NCI-H2029 (cell line): Measurements from ENCODE around the gene MRGPRF.
"Not testable (repeated sequence)": the region's sequence is repeated elsewhere in the genome, so short reads cannot be mapped to it uniquely, and the experiment has no call there.

Experiments
- DNase-seq: peaks from one replicate; lab custom pipeline; 2025; lab: John Stamatoyannopoulos, UW

MRGPRF gene

DNA sequence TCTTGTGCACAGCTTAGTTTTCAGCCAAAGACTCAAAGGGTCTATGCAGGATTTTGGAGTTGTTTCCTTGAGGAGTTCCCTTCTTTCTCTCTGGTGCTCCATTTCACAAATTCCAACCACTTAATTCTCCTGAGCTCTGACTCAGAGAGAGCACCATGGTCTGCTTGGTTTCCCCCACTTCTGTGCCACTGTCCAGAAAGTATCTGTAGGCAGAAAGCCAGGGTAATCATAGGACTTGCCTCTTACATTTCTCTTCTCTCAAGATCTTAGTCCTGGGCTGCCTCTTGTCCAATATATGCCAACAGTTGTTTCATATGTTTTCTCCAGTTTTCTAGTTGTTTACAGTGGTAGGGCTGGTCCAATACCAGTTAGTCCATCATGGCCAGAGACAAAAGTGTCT, 25.8 kb downstream of the MRGPRF start:
- DNase-seq, result no peak

DNA sequence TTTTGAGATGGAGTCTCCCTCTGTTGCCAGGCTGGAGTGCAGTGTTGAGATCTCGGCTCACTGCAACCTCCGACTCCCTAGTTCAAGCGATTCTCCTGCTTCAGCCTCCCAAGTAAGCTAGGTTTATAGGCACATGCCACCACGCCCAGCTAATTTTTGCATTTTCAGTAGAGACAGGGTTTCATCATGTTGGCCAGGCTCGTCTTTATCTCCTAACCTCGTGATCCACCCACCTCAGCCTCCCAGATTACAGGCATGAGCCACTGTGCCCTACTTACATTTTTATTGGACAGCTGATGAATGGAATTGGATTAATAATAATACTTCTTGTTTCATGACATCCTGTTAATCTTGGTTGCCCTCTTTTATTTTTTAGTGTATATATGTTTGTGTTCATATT, 29.2 kb downstream of the MRGPRF start:
- DNase-seq, result no peak

DNA sequence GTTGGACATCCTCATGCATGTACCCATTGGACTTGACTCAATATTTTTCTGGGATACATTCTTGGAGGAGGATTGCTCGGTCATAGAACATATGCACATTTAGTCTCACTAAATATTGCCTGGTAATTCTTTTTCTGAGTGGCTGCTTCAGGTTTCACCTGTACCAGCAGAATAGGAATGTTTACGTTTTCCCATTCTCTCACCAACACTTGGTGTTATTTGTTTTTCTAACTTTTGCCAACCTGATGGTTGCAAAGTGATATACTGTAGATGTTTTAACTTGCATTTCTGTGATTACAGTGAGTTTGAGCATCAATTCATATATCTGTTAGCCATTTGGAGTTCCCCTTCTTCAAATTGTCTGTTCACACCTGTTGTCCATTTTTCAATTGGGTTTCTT, 30.9 kb downstream of the MRGPRF start:
- DNase-seq, result no peak

DNA sequence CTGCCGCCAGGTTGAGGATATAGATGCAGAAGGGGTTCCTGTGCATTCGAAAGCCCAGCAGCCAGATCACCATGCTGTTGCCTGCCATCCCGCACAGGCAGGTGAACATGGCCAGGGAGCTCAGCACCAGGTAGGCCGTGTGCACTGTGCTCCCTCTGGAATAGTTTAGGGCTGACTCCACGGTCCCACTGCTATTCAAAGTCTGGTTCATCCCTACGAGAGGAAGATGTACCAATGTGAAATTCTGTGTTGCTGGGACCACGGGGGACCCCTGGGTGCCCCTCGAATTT, 32.3 kb downstream of the MRGPRF start, which contains the start of gene MRGPRD:
TSS of gene MRGPRD (minus strand) at position 211 of the 290 bp plus-strand sequence. CDS start at position 211, 0 bp downstream.
- DNase-seq, result no peak

DNA sequence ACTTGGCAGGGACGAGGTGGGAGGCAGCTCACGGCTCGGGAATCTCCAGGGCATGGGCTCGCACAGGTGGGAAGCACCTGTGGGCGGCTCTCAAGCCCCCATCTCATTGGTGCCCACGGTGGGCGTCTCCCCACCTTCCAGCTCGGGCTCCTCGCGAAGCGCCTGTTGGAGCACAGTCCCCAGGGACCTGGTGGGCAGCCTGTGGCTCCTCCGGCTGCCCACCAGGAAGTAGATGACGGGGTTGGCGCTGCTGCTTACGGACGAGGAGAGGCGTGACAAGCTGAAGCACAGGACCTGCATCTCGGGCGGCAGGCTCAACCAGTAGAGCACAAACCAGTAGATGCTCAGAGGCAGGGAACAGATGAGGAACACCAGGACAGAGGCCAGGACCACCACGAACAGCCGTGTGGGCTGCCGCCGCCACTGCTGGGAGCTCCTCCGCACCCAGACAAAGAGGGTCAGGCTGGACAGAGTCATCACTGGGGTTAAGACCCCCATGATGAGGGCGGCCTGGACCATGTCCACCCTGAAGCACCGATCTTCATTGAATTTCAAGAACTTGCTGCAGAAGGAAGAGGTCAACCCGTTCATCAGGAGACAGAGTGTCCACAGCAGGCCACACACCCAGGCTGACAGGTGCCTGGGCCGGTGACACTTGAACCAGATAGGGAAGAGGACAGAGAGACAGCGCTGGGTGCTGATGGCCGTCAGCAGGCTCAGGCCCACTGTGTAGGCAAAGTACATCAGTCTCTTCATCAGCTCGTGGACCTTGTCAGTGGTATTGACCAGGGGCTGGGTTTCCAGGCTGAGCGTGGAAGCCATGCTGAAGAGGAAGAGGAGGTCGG, 32.9 kb downstream of the MRGPRF start:
- no peak for DNase-seq

DNA sequence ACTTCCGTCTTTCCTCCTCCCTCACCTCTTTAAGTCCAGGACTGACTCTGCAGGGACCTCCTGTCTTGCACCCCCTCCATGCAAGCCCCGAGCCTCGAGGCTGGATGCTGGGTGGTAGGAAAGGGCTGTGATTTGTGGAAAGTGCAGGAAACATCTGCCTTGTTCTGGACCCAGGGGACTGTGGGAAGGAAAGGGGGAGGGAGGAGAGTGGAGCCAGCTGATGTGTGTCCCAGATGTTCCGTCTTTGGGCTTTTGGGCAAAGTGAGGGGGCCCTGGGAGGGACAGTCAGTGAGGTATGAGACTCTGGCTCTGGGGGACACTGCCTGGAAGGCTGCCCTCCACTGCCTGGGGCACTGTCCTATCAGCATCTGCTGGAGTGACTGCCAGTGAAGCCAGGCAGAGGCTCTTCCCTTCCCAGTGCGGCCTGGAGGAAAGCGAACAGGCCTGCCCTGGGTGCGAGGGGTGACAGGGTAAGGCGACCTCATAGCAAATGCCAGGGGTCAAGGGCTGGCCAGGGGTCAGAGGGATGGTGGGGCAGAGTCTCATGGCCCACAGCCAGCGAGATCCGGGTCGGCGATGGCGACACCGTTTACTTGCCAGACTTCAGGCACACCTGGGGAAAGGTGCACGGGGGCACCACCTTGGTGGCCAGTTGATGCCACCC, 34.0 kb downstream of the MRGPRF start:
- DNase-seq, result no peak

DNA sequence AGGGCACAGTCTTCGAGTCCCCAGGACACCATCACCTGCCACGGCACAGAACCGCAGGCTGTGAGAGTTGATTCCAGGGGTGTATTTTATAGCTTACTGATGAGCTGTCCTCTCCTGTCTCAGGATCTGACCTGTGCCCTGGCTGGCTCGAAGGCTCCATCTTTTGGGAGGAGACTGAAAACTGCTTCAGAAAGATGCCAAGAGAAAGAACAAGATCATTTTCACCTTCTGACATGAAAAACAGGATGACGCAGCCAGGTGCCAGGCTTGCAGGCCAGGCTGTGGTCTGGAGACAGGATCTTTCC, 34.5 kb downstream of the MRGPRF start:
- no peak for DNase-seq

DNA sequence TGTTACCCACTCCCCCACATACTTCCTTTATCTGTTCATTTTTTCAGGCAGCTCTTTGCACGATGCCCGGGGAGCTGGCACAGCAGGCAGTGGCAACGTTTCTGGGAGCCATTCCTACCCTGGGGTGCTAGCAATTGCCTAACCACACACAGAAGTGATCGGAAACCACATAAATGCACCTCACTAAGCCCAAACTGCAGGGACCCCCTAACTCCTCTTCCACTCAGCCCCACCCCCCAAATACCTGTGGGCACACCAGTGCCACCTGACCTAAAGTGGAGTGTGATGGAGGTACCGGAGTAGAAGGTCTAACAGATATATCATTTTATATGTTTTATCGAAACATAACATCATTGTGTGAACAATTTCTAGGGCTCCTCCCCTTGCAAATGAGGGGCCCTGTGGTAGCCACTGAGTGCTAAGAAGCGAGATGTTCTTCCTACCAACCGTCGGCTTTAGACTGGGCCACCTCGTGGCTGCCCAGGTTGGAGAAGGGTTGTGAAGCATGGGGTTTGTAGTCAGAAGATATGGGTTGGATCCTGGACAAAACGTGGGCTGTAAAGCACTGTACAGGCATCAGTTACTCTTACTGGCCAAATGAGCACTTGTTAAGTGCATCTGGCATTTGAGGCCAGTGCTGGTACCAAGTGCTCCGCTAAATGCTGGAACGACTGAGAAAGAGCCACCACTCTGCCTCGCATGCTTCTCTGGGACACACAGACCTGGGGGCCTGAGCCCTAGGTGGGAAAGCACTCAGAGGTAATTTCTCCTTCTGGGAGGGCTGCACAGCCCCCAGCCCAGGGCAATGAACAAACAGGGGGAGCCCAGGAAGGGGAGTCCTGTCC, 35.0 kb downstream of the MRGPRF start:
- no peak for DNase-seq

DNA sequence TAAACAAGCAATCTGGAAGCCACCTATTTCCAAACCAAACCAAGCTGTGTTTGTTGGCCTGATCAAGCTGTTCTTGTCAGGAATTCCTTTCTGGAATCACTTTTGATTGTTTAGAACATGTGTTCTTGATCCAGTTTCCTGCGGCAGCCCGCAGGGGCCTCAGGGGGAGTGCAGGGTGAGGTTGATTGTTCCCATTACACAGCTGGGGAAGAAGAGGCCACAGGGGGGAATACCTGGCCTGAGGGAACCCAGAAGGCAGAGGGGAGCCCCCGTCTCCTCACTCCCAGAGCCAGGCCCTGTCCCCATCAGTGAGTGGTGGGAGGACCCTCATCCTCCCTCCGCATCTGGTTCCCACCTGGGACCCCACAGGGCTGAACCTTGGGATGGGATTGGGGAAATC, 36.5 kb downstream of the MRGPRF start:
- no peak for DNase-seq

DNA sequence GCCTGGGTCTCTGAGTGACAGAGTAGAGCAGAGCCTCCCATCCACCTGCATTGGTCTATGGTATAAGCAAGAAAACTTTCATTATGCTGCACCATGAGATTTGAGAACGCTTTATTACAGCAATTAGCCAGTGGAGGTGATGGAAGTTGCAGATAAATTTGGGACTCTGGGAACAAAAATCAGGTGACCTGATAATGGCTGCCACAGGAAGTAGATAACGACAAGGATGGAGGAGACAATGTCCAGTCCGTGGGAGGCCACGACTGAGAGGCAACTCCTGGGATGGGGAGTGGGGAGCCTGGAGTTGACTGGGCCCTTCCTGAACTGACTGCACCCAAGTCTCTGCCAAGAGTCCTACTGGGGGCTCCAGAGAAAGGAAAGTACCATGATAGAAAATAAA, 37.0 kb downstream of the MRGPRF start:
- DNase-seq, result no peak

DNA sequence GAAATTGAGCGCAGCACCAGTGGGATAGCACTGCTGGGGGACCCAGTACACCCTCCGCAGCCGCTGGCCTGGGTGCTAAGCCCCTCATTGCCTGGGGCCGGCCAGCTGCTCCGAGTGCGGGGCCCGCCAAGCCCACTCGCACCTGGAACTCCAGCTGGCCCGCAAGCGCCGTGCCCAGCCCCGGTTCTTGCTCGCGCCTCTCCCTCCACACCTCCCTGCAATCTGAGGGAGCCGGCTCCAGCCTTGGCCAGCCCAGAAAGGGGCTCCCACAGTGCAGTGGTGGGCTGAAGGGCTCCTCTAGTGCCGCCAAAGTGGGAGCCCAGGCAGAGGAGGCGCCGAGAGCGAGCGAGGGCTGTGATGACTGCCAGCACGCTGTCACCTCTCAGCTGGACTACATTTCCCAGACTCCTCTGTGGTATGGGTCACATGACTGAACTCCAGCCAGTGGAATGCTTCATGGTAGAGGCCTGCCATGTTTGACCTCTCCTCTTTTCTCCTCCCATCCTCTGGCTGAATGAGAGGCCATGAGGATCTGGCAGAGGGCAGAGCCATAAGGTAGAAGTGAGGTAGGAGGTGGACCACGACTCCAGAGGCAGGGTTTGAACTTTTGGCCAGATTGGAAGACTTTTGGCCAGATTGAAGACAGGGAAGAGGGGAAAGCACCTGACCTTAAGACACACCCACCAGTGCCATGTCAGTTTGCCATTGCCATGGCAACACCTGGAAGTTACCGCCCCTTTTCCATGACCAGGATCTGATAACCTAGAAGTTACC, 38.4 kb downstream of the MRGPRF start:
- DNase-seq, result no peak

DNA sequence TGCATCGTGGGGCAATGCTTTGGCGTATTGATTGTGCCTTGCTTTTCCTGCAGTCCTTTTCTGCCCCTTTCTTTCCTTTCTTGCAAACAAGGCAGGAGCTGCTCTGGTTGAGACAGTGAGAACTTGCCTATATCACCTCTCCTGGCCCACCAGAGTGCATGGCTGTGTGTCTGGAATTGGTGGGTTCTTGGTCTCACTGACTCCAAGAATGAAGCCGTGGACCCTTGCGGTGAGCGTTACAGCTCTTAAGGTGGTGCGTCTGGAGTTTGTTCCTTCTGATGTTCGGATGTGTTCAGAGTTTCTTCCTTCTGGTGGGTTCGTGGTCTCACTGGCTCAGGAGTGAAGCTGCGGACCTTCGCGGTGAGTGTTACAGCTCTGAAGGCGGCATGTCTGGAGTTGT, 39.3 kb downstream of the MRGPRF start:
- not testable (repeated sequence) for DNase-seq

DNA sequence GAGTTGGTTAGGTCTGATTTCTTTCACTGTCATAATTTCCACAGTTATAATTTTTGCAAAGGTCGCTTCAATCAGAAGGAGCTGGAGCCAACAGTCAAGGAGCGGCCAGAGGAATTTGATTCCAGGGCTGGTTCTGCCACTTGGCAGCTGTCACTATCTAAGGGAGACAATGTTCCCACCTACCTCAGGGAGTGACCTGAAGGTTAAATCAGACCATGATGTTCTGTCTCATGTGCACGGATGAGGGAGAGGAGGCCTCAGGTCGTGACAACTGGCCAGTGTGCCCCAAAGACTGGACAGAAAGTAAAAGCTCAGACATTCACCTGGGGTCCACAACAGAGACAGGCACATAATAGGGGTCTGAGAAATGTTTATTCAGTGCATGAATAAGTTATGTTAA, 39.8 kb downstream of the MRGPRF start:
- DNase-seq, result no peak

DNA sequence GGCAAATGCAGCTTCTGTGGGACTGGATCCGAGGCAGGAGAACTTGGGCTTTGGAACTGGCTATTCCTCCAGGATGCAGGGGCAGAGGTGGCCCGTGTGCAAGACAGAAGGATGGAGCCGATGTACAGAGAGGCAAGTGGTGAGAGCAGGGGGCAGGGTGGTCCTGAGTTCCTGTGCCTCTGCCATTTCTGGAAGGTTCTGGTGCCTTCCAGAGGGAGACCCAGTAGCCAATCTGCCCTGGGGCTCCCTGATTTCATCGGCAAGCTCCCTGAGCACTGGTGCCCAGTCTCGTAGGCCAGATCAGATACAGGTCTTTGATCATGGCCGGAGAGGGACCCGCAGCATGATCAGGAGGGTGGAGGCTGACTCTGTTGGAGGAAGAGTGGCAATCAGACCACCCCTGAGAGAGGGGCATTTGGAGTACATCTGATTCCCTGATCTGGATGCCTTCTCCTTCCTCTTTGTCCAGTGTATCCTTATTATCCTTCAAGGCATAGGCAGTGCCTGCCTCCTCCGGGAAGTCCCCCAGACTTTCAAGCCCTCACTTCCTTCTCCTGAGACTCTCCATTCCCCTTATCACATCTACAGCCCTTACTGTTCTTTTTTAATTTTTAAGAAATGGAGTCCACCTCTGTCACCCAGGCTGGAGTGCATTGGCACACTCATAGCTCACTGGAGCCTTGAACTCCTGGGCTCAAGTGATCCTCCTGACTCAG, 42.0 kb downstream of the MRGPRF start:
- DNase-seq, result no peak

DNA sequence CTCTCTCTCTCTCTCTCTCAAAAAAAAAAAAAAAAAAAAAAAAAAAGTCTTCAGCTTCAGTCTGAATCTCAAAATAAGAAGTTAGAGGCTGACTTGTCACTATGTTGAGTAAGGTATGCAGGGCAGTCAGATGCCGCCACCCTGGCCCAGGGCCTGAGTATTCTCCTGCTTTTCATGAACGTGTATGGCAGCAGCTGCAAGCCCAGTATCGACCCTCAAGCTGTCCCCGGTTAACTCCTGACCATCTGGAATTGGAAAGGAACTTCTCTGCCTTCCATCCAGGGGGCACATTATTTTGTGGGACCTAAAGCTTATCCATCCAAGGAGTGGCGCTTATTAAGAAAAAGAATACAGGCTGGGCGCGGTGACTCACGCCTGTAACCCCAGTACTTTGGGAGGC, 43.7 kb downstream of the MRGPRF start:
- no peak for DNase-seq

DNA sequence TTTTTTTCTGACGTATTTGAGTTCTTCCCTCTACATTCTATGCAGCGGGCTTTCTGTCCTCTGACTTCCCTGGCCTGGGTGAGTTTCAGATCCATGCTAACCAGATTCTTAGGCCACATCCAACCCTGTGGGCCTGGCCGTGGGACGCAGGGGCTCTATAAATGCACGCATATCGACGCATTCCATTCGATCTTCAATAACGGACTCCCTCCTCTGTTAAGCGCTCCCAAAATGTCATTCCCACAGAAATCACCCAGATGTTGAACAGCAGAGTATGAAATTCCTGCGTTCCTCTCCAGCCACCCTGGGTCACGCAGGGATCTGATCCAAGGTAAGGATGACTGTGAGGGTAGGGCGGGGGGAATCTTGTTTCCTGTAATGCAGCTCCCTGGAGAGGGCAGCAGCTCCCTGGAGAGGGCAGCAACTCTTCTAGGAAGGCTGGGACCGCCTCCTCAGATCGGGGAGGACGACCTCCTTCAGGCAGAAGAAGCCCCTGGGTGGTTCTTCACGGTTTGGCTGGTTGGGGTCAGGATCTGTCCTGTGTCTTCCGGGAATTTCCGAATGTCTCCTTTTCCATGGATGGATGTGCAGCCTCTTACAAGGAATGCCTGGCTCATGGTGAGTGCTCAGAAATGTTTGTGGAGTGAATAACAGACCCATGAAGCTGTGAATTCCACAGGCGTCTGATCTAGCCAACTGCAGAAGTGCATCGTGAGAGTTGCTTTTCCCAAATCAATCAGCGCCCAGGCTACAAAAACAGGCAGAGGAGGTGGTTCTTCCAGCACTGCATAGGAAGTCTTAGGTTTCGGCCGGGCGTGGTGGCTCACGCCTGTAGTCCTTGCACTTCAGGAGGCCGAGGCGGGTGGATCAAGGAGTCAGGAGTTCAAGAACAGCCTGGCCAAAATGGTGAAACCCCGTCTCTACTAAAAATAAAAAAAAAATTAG, 44.5 kb downstream of the MRGPRF start:
- DNase-seq, result no peak

DNA sequence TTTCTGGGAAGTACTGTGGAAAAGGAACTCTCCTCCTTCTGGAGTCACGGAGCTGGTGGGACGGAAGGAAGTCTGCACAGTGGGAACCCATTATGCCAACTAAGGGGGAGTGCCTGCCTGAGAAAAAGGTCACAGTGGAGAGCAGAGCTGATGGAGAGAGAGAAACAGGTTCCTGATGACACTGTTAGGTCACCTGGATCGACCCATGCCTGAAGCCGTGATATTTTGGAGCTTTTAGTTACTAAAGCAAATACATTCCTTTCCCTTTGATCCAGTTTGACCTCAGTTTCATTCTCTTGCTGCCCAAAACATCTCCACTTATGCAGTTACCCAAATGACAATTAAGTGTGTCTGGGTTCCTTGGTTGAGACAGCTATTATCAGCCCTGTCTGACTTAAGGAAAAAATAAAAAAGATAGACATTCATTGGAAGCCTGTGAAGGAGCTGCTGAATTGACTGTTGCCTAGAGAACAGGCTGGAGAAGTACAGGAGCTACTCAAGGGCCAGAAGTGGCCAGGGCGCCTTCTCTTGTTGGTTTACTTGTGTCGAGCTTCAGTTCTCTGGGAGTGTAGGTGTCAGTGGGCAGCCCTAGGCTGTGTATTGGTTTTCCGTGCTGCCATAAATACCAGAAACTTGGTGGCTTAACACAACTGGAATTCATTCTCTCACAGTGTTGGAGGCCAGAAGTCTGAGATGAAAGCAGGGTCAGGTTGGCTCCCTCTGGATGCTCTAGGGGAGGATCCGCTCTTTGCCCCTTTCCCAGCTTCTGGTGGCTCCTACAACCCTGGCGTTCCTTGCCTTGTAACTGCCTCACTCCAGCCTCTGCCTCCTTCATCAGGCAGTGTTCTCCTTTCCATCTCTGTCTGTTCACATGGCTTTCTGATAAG, 45.9 kb downstream of the MRGPRF start:
- no peak for DNase-seq

DNA sequence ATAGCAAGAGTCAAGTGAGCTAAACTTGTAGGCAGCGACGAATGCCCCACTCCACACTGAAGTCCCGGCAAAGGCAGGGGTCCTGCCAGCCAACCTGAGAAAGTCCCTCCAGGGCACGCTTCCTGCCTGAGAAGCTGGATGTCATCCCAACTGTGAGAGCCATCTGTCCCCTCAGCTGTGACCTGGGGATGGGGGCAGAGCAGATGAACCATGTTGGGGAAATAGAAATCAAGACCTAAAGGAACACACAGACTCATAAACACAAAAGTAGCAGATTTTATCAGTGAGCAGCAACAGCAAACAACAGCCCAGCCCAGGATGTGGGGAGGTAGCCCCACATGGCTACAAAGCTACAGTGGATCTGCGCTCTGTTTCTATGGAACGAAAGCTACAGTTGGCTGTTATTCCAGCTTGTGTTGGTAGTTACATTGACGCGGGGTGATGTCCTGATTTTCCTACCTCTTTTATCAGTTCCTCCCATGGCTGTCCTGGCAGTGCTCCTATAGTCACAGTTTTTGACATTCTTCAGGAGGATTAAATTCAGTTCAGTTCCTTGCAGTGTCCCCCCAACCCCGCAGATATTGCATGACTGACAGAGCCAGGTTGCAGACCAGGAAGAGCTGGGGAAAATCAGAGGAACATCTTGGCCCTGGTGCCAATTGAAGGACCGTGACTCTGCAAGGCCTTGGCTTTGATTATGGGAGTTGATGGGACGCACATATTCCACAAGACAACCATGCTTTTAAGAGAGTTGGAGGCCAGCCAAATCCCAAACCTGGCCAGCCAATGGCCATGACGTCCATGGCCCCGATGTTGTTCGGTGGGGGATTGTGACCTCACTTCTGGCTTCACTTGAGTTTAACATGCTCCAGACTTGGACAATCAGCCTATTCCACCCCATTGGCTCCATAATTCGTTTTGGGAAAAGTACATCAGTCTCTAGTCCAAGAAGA, 46.9 kb downstream of the MRGPRF start:
- DNase-seq, result no peak
